ENCODE measurements around the gene USP32.

The USP32 gene

DNA sequence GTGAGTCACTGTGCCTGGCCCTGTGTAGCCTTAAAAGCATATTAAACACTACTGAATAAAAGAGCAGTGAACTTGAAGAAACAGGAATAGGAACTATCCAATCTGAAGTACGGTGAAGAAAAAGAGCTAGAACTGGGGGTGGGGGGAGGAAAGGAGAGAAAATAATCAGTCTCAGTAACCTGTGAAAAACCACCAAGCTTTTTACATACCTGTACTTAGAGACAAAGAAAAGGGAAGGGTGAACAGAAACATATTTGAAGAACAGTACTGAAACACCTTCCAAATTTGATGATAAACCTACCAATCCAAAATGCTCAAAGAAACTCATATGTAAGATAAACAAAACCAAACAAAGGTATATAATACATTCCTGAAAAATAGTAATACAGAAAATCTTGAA lies 77.5 kb downstream of the USP32 start:
- TF ChIP-seq, protein P1, sequence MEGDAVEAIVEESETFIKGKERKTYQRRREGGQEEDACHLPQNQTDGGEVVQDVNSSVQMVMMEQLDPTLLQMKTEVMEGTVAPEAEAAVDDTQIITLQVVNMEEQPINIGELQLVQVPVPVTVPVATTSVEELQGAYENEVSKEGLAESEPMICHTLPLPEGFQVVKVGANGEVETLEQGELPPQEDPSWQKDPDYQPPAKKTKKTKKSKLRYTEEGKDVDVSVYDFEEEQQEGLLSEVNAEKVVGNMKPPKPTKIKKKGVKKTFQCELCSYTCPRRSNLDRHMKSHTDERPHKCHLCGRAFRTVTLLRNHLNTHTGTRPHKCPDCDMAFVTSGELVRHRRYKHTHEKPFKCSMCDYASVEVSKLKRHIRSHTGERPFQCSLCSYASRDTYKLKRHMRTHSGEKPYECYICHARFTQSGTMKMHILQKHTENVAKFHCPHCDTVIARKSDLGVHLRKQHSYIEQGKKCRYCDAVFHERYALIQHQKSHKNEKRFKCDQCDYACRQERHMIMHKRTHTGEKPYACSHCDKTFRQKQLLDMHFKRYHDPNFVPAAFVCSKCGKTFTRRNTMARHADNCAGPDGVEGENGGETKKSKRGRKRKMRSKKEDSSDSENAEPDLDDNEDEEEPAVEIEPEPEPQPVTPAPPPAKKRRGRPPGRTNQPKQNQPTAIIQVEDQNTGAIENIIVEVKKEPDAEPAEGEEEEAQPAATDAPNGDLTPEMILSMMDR (IDR thresholded peaks at IDR 0.05; ENCODE audit: control insufficient read depth, insufficient read depth, low read depth, low read length, missing control alignments), result no peak
- H3K4me3 ChIP-seq (ENCODE audit: control insufficient read depth, low read depth, low read length), result no peak overlapping the region
- no peak for DNase-seq (ENCODE audit: low read depth)

GRCh38 chr17:60311936-60312335 lies 80.0 kb downstream of the USP32 start:
- no peak for DNase-seq (ENCODE audit: low read depth)
- no peak overlapping the region for H3K4me3 ChIP-seq (ENCODE audit: control insufficient read depth, low read depth, low read length)
- TF ChIP-seq, protein P1 (IDR thresholded peaks at IDR 0.05; ENCODE audit: control insufficient read depth, insufficient read depth, low read depth, low read length, missing control alignments), result no peak

GRCh38 chr17:60311186-60311585 lies 80.7 kb downstream of the USP32 start:
- no peak for DNase-seq (ENCODE audit: low read depth)
- no peak overlapping the region for H3K4me3 ChIP-seq (ENCODE audit: control insufficient read depth, low read depth, low read length)
- TF ChIP-seq, protein P1 (IDR thresholded peaks at IDR 0.05; ENCODE audit: control insufficient read depth, insufficient read depth, low read depth, low read length, missing control alignments), result no peak

GRCh38 chr17:60305141-60305540 lies 86.8 kb downstream of the USP32 start:
- no peak for DNase-seq (ENCODE audit: low read depth)
- TF ChIP-seq, protein P1 (IDR thresholded peaks at IDR 0.05; ENCODE audit: control insufficient read depth, insufficient read depth, low read depth, low read length, missing control alignments), result no peak
- no peak overlapping the region for H3K4me3 ChIP-seq (ENCODE audit: control insufficient read depth, low read depth, low read length)

- no peak for DNase-seq (ENCODE audit: low read depth)
- H3K4me3 ChIP-seq (ENCODE audit: control insufficient read depth, low read depth, low read length), result no peak overlapping the region
- TF ChIP-seq, protein P1 (IDR thresholded peaks at IDR 0.05; ENCODE audit: control insufficient read depth, insufficient read depth, low read depth, low read length, missing control alignments), result no peak
These were observed 87.4 kb downstream of the USP32 start for GRCh38 chr17:60304502-60304901.

DNA sequence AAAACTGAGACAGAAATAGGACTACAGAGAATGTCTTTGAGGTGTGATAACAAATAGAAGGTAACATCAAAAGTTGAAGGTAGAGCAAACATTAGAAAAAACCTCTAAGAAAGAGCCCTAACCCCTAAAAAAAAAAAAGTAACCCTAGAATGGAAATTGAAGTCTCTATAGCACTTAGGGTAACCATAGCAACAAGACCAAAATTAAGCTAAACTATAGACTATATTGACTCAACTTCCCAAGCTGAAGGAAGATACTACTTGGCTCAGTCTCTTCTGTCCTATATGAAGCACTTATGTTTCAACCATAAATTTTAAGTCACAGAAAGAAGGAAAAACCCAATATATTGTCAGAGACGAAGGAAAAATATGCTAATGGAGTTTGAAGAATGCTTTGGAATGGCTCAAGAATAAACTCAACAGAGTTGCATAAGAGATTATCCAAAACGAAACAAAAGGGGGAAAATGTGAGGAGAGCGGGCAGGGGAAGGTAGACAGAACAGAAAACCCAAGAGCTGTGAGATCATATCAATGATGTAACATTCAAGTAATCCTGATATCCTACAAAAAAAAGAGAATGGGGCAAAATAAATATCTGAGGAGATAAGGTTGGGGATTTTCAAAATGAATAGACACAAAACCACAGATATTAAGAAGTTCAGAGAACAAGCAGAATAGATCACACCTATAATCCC lies 88.4 kb downstream of the USP32 start:
- TF ChIP-seq, protein P1 (IDR thresholded peaks at IDR 0.05; ENCODE audit: control insufficient read depth, insufficient read depth, low read depth, low read length, missing control alignments), result no peak
- no peak overlapping the region for H3K4me3 ChIP-seq (ENCODE audit: control insufficient read depth, low read depth, low read length)
- DNase-seq (ENCODE audit: low read depth), result no peak

Measured in AG09309 (cell line).